K562 (cell line): ENCODE results near the gene FRMPD4. TPM values are rescaled to one million over a fixed set of nuclear protein-coding genes. Genes with fewer than 3 reads are reported as not detected.

Experiments
- ATAC-seq: fragments of 200-7000 bp; cut with Tn5 transposase; 3 replicates; pipeline ENCODE4 v1.9.1; 2020; ENCODE audit warnings: moderate library complexity
- BruUV-seq: library from RNA; stranded (reverse); fragments of 400-500 nt; replicated peaks from 2 replicates; lab custom pipeline; 2021; lab: Mats Ljungman, UMichigan
- CTCF ChIA-PET: fragments of 300-600 bp; formaldehyde crosslinking; extraction: SDS; loops from one replicate; lab custom pipeline; 2021; ENCODE audit warnings: low intra/inter-chr PET ratio; lab: Yijun Ruan, JAX
- POLR2A ChIA-PET: fragments of 300-600, 350-650 bp; sonication (Branson Sonifier 250); formaldehyde crosslinking; extraction: SDS; loops from one replicate; lab custom pipeline; 2021; ENCODE audit warnings: antibody characterized with exemption, inconsistent platforms; lab: Yijun Ruan, JAX
- DNase-seq, 4 experiments: peaks; one replicate each; pipeline versions ENCODE4 v3.0.0 to v3.0.0-alpha.2; 2011 to 2018; ENCODE audit warnings: low spot score in 3 of 4, mixed read lengths in 3 of 4; ENCODE audit errors: extremely low read depth in 1 of 4
- FAIRE-seq: peaks from 2 replicates; lab custom pipeline; 2011; peaks lifted over from hg19 to GRCh38; lab: Jason Lieb, UNC
- H2AFZ ChIP-seq: 2 replicates; pipeline ENCODE4 v1.6.0; 2011; ENCODE audit warnings: low read depth, low read length, control low read depth, inconsistent platforms
- H3K27ac ChIP-seq: fragments of 200-600 bp; 3 replicates; pipeline ENCODE4 v1.8.0; 2011; ENCODE audit warnings: low read depth, mild to moderate bottlenecking, control low read depth, inconsistent platforms, low read length, moderate library complexity, mixed read lengths; ENCODE audit errors: extremely low read depth
- H3K27me3 ChIP-seq, 2 experiments: fragments of 300-600 bp in 1 of 2; 2 replicates in 1 of 2; 3 replicates in 1 of 2; pipeline versions ENCODE4 v1.6.0 to v1.8.0; 2011; ENCODE audit warnings: inconsistent platforms in 2 of 2, low read length in 2 of 2, mild to moderate bottlenecking in 1 of 2, mixed read lengths in 1 of 2, moderate library complexity in 1 of 2; ENCODE audit not compliant: control insufficient read depth in 2 of 2, insufficient read depth in 2 of 2
- H3K36me3 ChIP-seq: fragments of 300-600 bp; 3 replicates; pipeline ENCODE4 v1.8.0; 2011; ENCODE audit warnings: mild to moderate bottlenecking, low read length, inconsistent platforms; ENCODE audit not compliant: control insufficient read depth, insufficient read depth
- H3K4me1 ChIP-seq, 2 experiments: fragments of 200-600 bp in 1 of 2; replicated peaks in 1 of 2; 2 replicates in 1 of 2; 3 replicates in 1 of 2; pipeline versions ENCODE4 v1.5.1 to v1.8.0; 2011; ENCODE audit warnings: inconsistent platforms in 2 of 2, low read length in 2 of 2, mild to moderate bottlenecking in 1 of 2, mixed read lengths in 1 of 2, moderate library complexity in 1 of 2; ENCODE audit not compliant: control insufficient read depth in 2 of 2, insufficient read depth in 2 of 2
- H3K4me2 ChIP-seq: 2 replicates; pipeline ENCODE4 v1.6.1; 2011; ENCODE audit warnings: low read length, control low read depth, inconsistent platforms, mixed read lengths; ENCODE audit not compliant: insufficient read depth
- H3K4me3 ChIP-seq: fragments of 200-600 bp; sonication (generic), shearing (Covaris generic); 2 replicates; pipeline ENCODE4 v1.5.1; 2016; ENCODE audit warnings: control low read depth, inconsistent platforms
- H3K79me2 ChIP-seq: fragments of 200-600 bp; 3 replicates; pipeline ENCODE4 v1.8.0; 2011; ENCODE audit warnings: low read length, inconsistent platforms; ENCODE audit not compliant: control insufficient read depth, insufficient read depth
- H3K9ac ChIP-seq, 2 experiments: 2 replicates each; pipeline versions ENCODE4 v1.6.0 to v1.6.1; 2011; ENCODE audit warnings: low read depth in 2 of 2, low read length in 2 of 2, control low read depth in 1 of 2, inconsistent platforms in 1 of 2, mild to moderate bottlenecking in 1 of 2, mixed read lengths in 1 of 2; ENCODE audit not compliant: insufficient read depth in 1 of 2
- H3K9me1 ChIP-seq: one replicate; pipeline ENCODE4 v1.6.0; 2011; ENCODE audit warnings: inconsistent platforms, mild to moderate bottlenecking, low read length, moderate library complexity; ENCODE audit not compliant: control insufficient read depth, insufficient read depth
- H3K9me3 ChIP-seq: replicated peaks from 2 replicates; pipeline ENCODE4 v1.5.1; 2011; ENCODE audit warnings: low read depth, low read length, inconsistent platforms; ENCODE audit not compliant: control insufficient read depth, insufficient read depth
- H4K20me1 ChIP-seq: replicated peaks from 2 replicates; pipeline ENCODE4 v1.6.1; 2011; ENCODE audit warnings: low read length, inconsistent platforms, mixed read lengths; ENCODE audit not compliant: control insufficient read depth, insufficient read depth
- ATF3 ChIP-seq, 2 experiments: fragments of 450-650 bp in 1 of 2; sonication (generic) in 1 of 2; formaldehyde crosslinking in 1 of 2; IDR thresholded peaks in 1 of 2; conservative IDR thresholded peaks in 1 of 2; 2 replicates each; pipeline versions ENCODE4 v1.6.1 to v1.8.1; 2016 to 2023; ENCODE audit warnings: mild to moderate bottlenecking in 2 of 2, moderate library complexity in 2 of 2, inconsistent platforms in 1 of 2, missing genetic modification reagents in 1 of 2
- ETV5 ChIP-seq: sonication (generic); formaldehyde crosslinking; IDR thresholded peaks from 2 replicates; pipeline ENCODE4 v1.4.0; 2020; ENCODE audit warnings: low read depth, mild to moderate bottlenecking, missing genetic modification reagents
- HBP1 ChIP-seq: fragments of 450-650 bp; formaldehyde crosslinking; IDR thresholded peaks from 2 replicates; pipeline ENCODE4 v1.4.0; 2022; ENCODE audit warnings: missing genetic modification characterization
- TAF1 ChIP-seq: IDR thresholded peaks from 2 replicates; pipeline ENCODE4 v1.6.1; 2011; ENCODE audit warnings: mild to moderate bottlenecking, low read length, moderate library complexity; ENCODE audit not compliant: insufficient read depth, control insufficient read depth, severe bottlenecking; ENCODE audit errors: extremely low read depth
- ZKSCAN1 ChIP-seq: fragments of 150-350 bp; IDR thresholded peaks from 2 replicates; pipeline ENCODE4 v1.6.1; 2016; ENCODE audit warnings: low read depth, low read length
- ZNF316 ChIP-seq: fragments of 450-650 bp; IDR thresholded peaks from 2 replicates; pipeline ENCODE4 v1.6.1; 2016
- WGBS: fragments of 100-300 bp; shearing (Covaris generic); methylation state at CpG from one replicate; pipeline ENCODE4 v1.1.6; 2016; ENCODE audit warnings: low coverage, mixed read lengths; ENCODE audit not compliant: insufficient coverage; ENCODE audit errors: missing lambda C conversion rate; 5-methylcytosine and 5-hydroxymethylcytosine counted together
- in situ Hi-C: fragments of 300-500 bp; cut with MboI; formaldehyde crosslinking; loops from 4 replicates; pipeline ENCODE4 v1.15.0; 2018; ENCODE audit warnings: inconsistent platforms, mixed read lengths
- intact Hi-C: fragments of 100-400 bp; cut with micrococcal nuclease; formaldehyde crosslinking; loops from 2 replicates; pipeline ENCODE4 v1.14.2; 2022
- polyA plus RNA-seq, 8 experiments: library from polyadenylated mRNA; depleted of rRNA in 4 of 8; stranded (reverse) in 5 of 8; unstranded in 3 of 8; fragments of >200 nt; fragmentation: Nextera tagmentation in 2 of 8; fragmentation: Illumina TruSeq in 1 of 8; extraction: Ambion mirVana in 2 of 8; extraction: Trizol in 1 of 8; gene quantifications; 2 replicates each; pipeline versions ENCODE4 v1.2.1 to v1.2.3, GENCODE V29; 2011 to 2014; ENCODE audit warnings: inconsistent platforms in 1 of 8, missing spikeins in 1 of 8
- total RNA-seq, 7 experiments: library from RNA; depleted of rRNA in 6 of 7; stranded (reverse); fragments of >200 nt in 6 of 7; fragmentation: Illumina TruSeq in 2 of 7; extraction: Trizol in 2 of 7; gene quantifications; 2 replicates each; pipeline versions ENCODE4 v1.2.1 to v1.2.3, GENCODE V29; 2011 to 2021; ENCODE audit warnings: low replicate concordance in 1 of 7

Gene FRMPD4
- total and polyA plus RNA-seq, 9 of the 15 experiments (the other 6 are each of a cell fraction or from before 2014, with no cell fraction given), result not detected

- intact Hi-C loops, result no loop called here
- Histone ChIP-seq H4K20me1 (no peaks in the 10 kb centered on the region), H3K4me2 (no peak overlapping the region), H2AFZ (no peak overlapping the region), H3K9me1 (no peaks in the 10 kb centered on the region), H3K36me3 (no peaks in the 10 kb centered on the region), H3K9me3 (no peaks in the 10 kb centered on the region), H3K79me2 (no peaks in the 10 kb centered on the region), H3K4me3 (no peak overlapping the region), H3K4me1 (no peaks in the 10 kb centered on the region), H3K27ac (no peak overlapping the region), H3K27me3 (no peaks in the 10 kb centered on the region), H3K9ac (no peak overlapping the region)
- ChIA-PET POLR2A (interaction anchor here (0.6 to 0.7 kb wide), 2 partner anchors 14 to 1929 kb away, joined by 3 to 4 read pairs; no protein-coding TSS in a partner anchor), CTCF (no interaction called here)
- TF ChIP-seq ZKSCAN1 (no peak), ATF3 (IDR thresholded peaks at IDR 0.05) (no peak), ATF3 (CRISPR knock-in tag; conservative IDR thresholded peaks at IDR 0.05) (no peak), HBP1 (CRISPR knock-in tag) (no peak), TAF1 (no peak), ETV5 (CRISPR knock-in tag) (no peak), ZNF316 (no peak)
- BruUV-seq, result no TSS peak
- WGBS, result 0% methylated on average over 6 of the region's 8 CpGs
- no peak for FAIRE-seq
- no peak for ATAC-seq
- peak in 1 of 4 experiments; percentile 1 for DNase-seq
- in situ Hi-C loops, result no loop called here
Measured at GRCh38 chrX:12349201-12349600, 210.9 kb downstream of the FRMPD4 start.
